ENCODE data around the gene PLCB1.

DNA sequence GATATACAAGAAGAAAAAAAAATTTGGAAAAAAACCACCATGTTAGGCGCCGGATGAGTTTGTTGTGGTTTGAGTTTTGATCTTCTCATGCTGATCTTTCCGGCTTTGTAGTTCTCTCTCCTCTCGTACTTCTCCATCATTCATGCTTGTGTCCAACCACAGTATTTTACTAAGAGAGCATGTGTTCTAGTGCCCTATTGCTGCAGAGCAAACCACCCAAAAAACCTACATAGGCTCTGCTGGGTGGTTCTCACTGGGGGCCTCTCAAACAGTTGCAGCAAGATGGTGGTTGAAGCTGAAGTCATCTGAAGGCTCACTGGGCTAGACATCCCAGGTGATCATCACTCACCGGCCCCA, 404.2 kb downstream of the PLCB1 start:
- TF ChIP-seq, protein P1, sequence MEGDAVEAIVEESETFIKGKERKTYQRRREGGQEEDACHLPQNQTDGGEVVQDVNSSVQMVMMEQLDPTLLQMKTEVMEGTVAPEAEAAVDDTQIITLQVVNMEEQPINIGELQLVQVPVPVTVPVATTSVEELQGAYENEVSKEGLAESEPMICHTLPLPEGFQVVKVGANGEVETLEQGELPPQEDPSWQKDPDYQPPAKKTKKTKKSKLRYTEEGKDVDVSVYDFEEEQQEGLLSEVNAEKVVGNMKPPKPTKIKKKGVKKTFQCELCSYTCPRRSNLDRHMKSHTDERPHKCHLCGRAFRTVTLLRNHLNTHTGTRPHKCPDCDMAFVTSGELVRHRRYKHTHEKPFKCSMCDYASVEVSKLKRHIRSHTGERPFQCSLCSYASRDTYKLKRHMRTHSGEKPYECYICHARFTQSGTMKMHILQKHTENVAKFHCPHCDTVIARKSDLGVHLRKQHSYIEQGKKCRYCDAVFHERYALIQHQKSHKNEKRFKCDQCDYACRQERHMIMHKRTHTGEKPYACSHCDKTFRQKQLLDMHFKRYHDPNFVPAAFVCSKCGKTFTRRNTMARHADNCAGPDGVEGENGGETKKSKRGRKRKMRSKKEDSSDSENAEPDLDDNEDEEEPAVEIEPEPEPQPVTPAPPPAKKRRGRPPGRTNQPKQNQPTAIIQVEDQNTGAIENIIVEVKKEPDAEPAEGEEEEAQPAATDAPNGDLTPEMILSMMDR (optimal IDR thresholded peaks at IDR 0.05 in 1 of 3, IDR thresholded peaks at IDR 0.05 in 1 of 3, conservative IDR thresholded peaks at IDR 0.05 in 1 of 3; ENCODE audit: extremely low read depth in 1 of 3, insufficient read depth in 2 of 3, low read length in 3 of 3) = no peak
- no peak for TF ChIP-seq EZH2 (IDR thresholded peaks at IDR 0.05; ENCODE audit: low read length)

Data from keratinocyte (primary cell).